ENCODE measurements around the gene ABCD1.
"Not testable (repeated sequence)": the region's sequence is repeated elsewhere in the genome, so short reads cannot be mapped to it uniquely, and the experiment has no call there.

Gene ABCD1

DNA sequence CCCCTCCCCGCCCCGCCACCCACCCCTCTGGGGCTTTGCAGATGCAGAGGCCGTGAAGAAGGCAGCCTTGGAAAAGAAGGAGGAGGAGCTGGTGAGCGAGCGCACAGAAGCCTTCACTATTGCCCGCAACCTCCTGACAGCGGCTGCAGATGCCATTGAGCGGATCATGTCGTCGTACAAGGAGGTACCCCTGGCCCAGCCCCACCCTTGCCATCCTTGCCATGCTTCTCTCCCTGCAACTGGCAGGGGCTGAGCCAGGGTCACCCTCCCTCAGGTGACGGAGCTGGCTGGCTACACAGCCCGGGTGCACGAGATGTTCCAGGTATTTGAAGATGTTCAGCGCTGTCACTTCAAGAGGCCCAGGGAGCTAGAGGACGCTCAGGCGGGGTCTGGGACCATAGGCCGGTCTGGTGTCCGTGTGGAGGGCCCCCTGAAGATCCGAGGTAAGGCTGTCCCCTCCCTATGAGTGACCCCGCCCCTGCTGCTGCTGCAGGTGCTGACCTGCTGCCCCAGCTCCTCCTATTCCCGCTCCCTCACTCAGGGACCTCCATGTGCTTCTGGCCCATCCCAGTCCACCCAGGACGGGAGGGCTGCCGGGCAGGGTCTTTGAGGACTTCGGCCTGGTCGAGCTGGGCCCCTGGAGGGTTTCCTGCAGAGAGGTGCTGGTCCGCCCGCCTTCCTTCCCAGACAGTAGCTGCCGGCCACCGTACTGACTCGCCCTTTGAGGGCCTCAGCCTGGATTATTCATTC, 11.6 kb downstream of the ABCD1 start:
- DNase-seq = no peak

DNA sequence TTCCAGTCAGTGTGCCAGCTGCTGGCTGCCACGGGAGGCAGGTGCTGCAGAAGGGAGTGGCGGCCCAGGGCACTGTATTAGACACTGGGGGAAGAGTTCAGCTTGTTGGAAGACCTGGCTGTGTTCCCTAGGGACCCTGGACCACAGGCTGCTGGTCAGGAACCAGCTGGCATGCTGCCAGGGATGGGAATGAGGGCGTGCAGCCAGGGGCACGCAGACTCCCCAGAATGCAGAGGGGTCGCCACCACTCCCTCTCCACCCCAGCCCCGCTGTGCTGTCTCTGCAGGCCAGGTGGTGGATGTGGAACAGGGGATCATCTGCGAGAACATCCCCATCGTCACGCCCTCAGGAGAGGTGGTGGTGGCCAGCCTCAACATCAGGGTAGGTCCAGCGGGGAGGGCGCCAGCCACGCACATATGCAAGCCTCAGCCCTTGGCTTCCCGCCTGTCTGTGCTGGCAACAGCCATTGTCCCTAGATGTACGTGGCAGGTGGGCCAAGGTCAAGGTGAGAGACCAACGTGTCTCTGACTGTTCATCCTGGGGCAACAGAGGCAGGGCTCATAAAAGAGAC, 12.3 kb downstream of the ABCD1 start:
- no peak for DNase-seq

DNA sequence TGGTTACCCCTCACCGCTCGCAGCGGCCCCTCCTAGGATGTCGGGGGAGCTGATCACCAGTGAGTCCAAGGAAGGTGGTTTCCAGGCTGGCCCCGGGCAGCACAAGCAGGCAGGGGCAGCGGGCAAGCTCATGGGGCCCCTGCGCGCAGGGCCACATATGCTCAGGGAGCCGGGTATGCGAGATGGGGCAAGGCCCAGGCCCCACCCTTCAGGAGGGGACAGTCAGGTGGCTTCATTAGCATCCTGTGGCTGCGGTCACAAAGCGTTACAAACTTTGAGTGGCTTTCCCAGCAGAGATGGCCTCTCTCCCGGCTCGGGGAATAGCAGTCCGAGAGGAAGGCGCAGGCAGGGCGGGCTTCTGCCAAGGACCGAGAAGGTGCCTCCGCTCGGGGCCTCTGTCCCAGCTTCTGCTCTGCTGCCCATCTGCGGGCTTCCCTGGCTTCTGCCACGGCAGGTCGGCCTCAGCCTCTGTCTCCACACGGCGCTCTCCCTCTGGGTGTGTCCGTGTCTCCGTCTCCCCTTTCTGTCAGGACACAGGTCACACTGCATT, 13.5 kb downstream of the ABCD1 start:
- DNase-seq = no peak

DNA sequence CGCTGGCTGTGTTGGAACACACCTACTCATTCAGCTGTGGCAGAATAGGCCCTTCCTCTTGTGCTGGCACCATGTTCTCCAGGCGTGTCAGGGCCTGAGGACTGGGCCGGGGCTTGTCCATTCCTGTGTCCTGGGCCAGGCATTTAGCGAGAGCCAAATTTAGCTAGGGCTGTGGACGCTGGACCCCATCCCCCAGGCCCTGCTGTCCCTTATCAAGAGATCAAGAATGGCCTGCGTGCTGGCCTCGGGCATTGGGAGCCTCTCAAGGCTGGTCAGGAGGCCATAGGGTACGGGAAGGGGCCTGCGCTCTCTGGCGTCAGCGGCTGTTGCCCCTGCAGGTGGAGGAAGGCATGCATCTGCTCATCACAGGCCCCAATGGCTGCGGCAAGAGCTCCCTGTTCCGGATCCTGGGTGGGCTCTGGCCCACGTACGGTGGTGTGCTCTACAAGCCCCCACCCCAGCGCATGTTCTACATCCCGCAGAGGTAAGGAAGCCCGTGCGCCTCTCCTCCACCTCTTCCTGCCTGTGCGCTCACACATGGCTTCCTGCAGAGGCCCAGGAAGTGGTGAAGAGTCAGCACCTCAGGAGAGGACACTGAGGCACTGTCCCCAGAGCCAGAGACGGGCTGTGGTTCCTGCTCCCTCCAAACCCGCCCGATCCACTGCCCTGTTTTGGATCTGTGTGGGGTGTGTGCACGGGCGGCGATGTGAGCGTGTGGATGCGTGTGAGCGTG, 15.3 kb downstream of the ABCD1 start:
- no peak for DNase-seq

DNA sequence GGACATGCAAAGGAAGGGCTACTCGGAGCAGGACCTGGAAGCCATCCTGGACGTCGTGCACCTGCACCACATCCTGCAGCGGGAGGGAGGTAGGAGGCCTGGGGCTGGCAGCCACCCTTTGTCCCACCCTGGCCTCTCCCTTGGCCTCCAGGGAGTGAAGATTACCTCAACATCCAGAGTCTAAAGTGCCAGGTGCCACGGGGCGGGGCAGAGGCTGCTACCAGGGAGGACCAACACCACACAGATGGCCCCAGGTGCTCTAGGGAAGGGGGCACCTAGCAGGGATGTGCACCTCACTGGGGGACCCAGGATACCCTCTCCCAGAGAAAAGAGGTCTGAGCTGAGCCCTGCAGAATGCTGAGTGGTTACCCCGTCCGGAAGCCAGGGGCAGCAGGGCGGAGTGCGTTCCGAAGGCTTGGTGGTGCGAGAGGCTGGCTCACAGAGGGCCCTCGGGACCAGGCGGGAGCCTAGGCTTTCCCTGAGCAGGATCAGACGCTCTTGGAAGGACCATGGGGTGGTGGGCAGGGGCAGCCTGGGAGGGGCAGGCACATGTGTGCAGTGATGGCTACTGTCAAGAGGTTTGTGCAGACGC, 16.1 kb downstream of the ABCD1 start:
- DNase-seq = no peak

DNA sequence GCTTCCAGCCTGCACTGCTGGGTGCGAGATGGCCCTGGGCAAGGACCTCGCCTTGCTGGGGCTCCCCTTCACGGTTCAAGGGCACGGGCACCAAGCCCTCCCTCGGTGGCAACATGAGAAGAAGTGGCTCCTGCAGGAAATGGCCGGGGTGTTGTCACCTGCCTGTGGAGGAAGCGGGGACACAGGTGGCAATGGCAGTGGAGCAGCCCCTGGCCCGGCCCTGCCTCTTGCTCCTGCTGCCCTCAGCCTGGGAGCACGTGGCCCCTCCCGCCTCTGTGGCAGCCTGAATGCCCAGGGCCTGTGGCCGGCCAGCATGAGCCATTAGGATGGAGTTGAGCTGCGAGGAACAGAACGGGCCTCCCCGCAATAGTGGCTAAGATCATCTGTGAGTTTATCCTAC, 16.8 kb downstream of the ABCD1 start:
- no peak for DNase-seq

DNA sequence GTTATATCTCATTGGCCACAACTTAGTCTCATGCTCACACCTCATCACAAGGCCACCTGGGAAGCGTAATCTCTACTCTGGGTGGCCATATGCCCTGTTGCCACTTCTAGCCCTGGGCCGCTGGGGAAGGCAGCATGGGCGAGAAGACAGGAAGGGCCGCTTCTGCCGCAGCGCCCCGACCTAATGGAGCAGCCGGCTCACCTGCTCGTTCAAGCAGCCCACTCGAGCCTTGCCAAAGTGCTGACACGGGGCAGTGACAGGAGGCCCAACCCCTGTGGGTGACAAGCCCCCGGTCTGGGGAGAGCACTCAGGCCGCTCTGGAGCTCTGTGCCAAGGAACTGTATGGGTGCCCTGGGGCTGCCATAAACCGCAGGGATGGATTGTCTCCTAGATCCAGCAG, 17.5 kb downstream of the ABCD1 start:
- not testable (repeated sequence) for DNase-seq

DNA sequence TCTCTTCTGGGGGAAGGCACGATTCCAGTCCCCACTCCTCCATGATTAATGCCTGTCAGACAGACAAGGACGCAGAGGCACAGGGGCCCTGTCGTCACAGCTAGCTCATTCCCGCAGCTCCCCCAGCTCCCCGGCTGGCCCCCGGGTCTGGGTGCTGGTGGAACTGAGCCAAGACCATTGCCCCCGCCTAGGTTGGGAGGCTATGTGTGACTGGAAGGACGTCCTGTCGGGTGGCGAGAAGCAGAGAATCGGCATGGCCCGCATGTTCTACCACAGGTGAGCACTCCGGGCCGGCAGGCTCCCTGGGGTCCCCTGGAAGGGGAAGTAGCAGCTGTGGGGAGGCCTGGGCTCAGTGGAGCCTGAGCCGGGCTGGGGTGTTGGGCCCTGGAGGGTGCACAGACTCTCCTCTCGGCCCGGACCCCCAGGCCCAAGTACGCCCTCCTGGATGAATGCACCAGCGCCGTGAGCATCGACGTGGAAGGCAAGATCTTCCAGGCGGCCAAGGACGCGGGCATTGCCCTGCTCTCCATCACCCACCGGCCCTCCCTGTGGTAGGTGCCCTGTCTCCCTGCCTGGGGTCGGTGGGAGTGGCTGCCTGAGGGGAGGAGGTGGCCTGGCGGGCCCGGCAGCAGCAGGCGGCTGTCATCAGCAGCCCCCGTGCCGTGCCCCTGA, 18.3 kb downstream of the ABCD1 start:
- DNase-seq = not testable (repeated sequence)

DNA sequence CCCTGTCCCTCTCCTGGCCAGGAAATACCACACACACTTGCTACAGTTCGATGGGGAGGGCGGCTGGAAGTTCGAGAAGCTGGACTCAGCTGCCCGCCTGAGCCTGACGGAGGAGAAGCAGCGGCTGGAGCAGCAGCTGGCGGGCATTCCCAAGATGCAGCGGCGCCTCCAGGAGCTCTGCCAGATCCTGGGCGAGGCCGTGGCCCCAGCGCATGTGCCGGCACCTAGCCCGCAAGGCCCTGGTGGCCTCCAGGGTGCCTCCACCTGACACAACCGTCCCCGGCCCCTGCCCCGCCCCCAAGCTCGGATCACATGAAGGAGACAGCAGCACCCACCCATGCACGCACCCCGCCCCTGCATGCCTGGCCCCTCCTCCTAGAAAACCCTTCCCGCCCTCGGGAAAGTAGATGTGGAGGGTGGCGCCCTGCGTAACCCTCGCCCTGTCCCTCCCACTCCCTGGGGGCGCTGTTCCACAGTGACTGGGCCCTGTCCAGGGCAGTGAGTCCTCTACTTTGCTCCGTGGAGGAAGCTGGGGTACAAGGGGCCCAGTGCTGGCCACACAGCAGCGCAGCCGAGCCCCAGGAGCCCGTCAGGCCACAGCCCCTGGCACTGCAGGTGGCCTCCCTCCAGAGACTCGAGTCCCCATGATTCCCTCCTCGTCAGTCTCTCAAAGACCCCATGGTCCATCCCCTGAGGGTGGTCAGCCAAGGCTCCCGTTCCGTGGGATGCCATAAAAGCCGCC, 19.0 kb downstream of the ABCD1 start:
- DNase-seq = not testable (repeated sequence)

DNA sequence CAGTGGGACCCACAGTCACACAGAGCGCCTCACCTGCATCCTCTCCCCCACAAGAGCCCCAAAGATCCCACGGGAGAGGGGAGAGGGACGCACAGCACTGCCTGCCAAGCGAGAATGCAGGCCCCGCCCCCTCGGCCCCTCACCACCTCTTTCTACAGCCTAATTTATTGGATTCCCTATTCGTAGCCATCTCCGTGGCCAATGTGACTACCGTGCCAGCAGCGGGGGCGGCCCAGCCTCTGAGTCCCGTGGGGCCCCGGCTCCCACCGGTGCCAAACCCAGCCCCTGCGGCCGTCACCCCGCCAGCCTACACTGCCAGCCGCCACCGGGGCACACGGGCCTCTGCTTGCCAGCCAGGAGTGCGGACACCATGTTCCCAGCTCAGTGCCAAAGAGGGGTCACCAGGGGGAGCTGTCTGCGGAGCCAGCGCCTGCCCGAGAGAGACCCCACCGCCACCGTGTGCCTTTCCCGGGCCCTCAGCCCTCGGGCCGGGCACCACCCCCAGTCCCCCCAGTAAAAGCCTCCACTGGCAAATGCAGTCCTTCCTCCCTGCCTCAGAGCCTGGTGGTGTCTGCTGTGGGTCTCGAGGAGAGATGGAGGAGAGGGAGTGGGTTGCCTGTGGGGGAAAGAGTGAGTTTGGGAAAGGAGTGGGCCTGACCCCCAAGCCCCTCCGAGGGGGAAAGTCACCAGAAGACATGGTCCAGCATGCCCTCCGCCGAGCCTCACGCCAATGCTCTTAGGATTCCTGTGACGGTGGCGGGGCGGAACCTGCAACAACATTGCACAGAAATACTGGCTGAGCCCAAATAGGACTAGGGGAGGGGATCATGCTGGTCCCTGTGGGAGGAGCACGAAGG, 19.8 kb downstream of the ABCD1 start:
- DNase-seq = no peak

DNA sequence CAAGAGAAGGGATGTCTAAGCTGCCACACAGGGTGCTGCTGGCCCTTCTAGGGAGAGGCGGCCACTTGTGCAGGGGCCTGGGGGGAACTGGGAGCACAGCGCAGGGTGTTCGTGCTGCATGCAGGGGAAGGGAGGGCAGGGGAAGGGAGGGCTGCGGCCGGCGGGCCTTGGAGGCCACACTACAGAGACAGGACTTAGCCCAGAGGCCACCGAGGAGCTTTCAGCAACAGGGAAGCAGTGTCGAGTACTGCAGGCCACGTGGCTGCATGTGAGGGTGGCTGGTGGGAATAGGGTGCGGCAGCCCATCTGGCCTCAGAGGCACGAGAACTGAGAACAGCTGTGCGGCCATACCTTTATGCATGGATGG, 20.4 kb downstream of the ABCD1 start:
- not testable (repeated sequence) for DNase-seq

DNA sequence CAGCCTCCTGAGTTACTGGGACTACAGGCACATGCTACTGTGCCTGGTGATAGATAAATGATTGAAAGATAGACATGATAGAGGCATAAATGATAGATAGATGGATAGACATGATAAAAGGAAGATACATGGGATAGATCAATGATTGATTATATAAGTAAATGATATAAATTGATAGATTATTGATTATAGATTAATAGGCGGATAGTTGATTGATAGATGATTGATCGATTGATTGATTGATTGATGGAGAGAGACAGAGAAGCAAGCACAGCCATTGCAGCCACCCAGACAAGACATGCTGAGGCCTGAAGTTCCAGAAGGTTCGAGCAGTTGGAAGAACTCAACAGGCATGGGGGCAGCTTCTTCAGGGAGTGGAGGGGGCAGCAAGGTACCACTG, 21.7 kb downstream of the ABCD1 start:
- no peak for DNase-seq

DNA sequence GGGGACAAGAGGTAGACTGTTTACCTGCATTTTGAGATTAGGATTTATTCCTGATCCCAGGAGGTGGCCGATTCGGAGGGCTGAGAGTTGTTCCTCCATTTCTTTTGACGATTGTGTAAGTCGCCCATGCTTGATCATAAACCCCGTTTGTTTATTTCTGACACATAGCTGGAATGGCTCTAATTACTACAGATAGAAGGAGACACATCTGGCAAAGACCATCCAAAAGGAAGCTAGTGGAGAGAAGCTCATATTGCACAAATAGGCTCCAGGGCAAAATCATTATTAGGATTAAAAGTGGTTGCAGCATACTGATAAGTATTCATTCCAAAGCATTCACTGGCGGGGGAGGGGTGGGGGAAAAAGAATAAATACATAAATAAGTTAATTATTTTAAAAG, 22.3 kb downstream of the ABCD1 start:
- not testable (repeated sequence) for DNase-seq

DNA sequence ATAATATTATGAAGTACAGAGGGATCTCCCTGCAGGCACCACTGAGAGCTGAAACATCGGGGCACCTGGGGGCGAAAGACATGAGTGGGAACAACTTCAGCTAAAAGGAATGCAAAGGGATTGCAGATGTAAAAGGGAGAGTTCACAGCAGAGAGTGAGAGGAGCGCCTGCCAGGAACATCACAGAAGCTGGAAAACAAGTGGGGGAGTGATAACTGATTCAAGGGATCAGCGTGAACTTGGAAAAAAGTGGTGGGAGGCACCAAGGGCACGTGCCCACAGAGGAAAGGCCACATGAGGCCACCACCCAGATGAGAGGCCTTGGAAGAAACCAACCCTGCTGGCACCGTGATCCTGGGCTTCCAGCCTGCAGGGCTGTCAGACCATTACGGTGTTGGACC, 24.4 kb downstream of the ABCD1 start:
- not testable (repeated sequence) for DNase-seq

DNA sequence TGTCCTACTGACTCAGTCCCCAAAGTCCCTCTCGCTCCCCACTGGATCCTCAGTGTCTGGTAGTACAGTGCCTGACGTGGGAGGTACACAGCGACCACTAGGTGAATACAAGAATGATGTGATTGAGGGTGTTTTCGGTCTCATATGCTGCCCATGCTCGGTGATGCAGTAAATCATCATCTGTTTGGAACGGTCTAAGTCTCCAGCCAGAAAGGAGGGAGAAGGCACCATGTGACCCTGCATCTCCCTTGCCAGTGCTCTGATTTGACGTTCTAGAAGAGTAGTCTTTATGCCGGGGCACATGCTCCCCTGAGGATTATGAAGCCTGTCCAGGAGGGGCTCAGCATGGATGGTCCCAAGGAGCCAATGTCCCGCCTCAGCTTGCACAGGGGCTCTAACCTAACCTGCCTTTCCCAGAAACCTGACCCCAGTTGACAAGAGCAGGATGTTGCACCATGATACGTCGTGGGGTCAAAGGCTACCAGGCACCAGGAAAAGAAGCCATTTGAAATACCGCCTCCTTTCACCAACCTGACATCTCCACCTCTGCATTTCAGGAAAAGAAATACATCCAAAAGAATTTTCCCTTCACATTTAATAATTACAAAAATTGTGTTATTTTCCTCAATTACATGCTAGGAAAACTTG, 25.6 kb downstream of the ABCD1 start:
- no peak for DNase-seq

DNA sequence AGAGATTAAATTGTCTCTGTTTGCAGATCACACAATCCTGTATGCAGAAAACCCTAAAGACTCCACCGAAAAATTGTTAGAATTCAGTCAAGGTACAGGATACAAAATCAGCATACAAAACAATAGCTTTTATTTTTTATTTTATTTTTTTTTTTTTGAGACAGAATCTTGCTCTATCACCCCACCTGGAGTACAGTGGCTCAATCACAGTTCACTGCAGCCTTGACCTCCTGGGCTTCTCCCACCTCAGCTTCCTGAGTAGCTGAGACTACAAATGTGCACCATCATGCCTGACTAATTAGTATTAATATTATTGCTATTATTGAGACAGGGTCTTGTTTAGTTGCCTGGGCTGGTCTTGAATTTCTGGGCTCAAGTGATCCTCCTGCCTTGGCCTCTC, 30.5 kb downstream of the ABCD1 start:
- DNase-seq = no peak

DNA sequence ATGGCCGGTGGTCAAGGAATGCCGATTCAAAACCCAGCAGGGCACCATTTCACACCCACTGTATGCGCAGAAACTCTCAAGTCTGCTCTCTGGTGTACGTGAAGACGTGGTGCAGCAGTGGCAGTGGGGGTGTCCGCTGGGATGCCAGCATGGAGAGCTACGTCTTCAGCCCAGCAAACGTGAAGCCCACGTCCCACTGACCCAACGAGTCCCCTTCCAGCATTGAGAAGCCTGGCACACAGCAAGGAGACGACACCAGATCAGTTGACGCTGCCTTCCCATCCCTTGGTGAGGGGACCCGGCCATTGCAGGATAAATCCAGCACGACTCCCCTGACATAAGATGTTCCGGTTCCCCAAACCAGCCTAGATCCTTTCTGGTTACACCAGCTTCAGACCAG, 37.2 kb downstream of the ABCD1 start:
- DNase-seq = no peak

DNA sequence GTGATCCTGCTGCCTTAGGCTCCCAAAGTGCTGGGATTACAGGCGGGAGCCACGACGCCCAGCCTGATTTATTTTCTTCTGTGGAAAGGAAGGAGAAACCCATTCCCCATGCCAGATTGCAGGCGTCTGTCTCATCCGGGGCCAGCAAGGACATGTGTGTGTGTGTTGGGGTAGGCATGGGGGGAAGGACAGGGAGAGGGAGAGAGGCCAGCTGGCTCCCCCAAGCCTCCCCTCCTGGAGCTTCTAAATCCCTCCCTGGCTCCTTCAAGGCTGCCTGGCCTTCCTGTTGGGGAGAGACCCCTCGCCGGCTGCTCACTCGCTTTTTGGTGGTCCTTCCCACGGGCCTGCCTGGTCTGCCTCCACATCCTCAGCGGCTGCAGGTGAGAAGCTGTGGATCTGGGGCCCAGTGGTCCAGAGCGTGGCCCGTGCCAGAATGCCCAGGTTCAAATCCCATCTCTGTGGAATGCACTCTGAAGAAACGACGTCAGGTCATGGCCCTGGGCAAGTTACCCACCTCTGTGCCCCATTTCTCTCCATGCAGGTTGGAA, 38.0 kb downstream of the ABCD1 start:
- DNase-seq = no peak

DNA sequence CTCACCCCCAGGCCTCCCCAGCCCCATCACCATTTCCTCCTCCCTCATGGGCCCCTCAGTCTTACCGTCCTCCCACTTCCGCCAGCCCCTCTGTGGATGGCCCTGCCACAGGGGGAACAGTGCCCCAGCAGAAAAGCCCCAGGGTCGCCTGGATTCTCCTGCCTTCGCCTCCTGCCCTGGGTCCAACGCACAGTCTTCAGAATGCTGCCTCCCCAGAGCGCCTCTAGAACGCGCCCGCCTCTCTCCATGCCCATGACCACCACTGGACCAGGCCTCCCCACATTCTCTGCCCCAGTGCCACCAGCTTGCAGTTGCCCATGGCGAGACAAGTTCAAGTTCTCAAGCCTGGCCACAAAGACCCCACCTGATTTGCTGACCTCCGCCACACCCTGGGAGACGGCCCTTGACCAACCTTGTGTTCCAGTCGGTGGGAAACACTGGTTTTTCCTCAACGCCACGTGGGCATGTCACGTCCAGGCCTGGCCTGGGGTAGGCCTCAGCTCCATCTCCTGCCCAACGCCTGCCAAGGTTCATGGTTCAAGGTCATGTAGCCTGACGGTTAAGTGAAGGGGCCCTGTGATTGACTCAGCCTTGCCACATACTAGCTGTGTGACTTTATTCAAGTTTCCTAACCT, 38.8 kb downstream of the ABCD1 start:
- no peak for DNase-seq

Measured in activated CD4-positive, alpha-beta T cell treated with anti-CD3 and anti-CD28 coated beads for 48 hours (primary cell).